PC-3 (cell line): ENCODE results near the gene EDIL3.

ENCODE experiments used
- EZH2 ChIP-seq: fragments of 300-600 bp; sonication (generic); IDR thresholded peaks from one replicate; pipeline ENCODE4 v1.6.1; 2017; ENCODE audit warnings: antibody characterized with exemption, mild to moderate bottlenecking, low read length; ENCODE audit not compliant: unreplicated experiment
- EZH2phosphoT487 ChIP-seq: fragments of 300-600 bp; sonication (generic); IDR thresholded peaks from 2 replicates; pipeline ENCODE4 v1.6.1; 2018; ENCODE audit warnings: mild to moderate bottlenecking, antibody characterized with exemption, low read length, borderline replicate concordance
- TF ChIP-seq, protein P1 (sequence below): fragments of 300-600 bp; sonication (generic); conservative IDR thresholded peaks from 2 replicates; pipeline ENCODE4 v1.5.1; 2017; ENCODE audit warnings: antibody characterized with exemption, low read depth, mild to moderate bottlenecking, low read length

- TF ChIP-seq EZH2 (no peak), EZH2phosphoT487 (no peak)
- TF ChIP-seq, protein P1, sequence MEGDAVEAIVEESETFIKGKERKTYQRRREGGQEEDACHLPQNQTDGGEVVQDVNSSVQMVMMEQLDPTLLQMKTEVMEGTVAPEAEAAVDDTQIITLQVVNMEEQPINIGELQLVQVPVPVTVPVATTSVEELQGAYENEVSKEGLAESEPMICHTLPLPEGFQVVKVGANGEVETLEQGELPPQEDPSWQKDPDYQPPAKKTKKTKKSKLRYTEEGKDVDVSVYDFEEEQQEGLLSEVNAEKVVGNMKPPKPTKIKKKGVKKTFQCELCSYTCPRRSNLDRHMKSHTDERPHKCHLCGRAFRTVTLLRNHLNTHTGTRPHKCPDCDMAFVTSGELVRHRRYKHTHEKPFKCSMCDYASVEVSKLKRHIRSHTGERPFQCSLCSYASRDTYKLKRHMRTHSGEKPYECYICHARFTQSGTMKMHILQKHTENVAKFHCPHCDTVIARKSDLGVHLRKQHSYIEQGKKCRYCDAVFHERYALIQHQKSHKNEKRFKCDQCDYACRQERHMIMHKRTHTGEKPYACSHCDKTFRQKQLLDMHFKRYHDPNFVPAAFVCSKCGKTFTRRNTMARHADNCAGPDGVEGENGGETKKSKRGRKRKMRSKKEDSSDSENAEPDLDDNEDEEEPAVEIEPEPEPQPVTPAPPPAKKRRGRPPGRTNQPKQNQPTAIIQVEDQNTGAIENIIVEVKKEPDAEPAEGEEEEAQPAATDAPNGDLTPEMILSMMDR: no peak
These were observed 22.5 kb downstream of the EDIL3 start for GRCh38 chr5:84362061-84362720.
